ENCODE data around the gene CPEB2.

CPEB2 gene

DNA sequence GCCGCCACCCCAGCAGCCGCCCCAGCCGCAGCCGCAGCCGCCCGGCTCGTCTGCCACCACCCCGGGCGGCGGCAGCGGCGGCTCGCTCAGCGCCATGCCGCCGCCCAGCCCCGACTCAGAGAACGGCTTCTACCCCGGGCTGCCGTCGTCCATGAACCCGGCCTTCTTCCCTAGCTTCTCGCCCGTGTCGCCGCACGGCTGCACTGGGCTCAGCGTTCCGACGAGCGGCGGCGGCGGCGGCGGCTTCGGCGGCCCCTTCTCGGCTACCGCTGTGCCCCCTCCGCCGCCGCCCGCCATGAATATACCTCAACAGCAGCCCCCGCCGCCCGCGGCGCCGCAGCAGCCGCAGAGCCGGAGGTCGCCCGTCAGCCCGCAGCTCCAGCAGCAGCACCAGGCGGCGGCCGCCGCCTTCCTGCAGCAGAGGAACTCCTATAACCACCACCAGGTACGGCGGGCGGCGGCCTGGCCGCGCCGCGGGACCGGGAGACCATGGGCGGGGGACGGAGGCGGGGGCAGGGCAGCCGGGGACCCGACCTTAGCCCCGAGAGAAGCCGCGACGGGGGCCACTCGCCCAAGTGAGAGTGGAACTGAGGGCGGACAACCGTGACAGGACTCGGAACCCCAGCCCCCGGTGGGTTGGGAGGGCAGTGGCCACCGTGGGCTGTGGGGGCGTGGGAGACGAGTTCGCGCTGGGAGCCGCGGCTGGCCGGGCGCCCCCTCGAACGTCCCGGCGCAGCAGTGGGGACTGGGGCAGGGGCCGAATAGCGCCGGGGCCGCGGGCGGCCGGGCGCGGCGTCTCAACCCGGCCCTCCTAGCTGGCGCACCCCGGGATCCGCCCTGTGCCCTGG lies 1.8 kb downstream of the CPEB2 start:
- Mint-ChIP-seq H3K36me3 (peaks cover 33% of the 10 kb centered on the region), H3K4me3 (peak overlapping the region; percentile 86), H3K9me3 (no peaks in the 10 kb centered on the region), H3K4me1 (peaks cover 12% of the 10 kb centered on the region), H3K27ac (peak overlapping the region; percentile 88)
- DNase-seq (ENCODE audit: low spot score in 2 of 2) (peak; percentile 36 to 79), ATAC-seq (no peak)

DNA sequence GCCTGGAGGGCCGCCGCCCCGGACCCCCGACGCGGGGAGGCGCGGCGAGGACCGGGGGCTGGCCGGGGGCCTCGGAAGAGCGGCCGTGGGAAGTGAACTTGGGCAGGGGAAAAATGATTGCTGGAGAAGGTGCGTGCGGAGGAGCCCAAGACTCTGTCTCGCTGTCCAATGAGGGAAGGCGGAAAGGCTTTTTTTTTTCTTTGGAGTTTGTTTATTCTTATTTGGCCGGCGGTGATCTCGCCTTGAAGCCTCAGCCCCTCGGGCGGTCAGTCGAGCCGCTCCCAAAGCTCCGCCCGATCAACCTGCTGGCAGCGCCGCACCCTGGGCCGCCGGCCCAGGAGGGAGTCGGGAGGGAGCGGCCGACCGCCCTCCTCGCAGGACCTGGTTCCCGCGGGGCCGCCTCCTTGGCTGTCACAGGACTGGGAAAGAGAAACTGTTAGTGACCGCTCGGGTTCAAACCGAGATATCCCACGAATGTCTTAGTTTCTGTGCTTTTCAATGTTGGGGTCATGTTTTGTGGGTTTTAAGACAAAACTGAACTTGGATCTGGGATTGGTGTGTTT lies 2.5 kb downstream of the CPEB2 start:
- Mint-ChIP-seq H3K27ac (peak overlapping the region; percentile 88), H3K4me1 (peaks cover 19% of the 10 kb centered on the region), H3K36me3 (peaks cover 40% of the 10 kb centered on the region), H3K4me3 (peak overlapping the region; percentile 86), H3K9me3 (no peaks in the 10 kb centered on the region)
- DNase-seq (ENCODE audit: low spot score in 2 of 2) (peak; percentile 26 to 69), ATAC-seq (no peak)

DNA sequence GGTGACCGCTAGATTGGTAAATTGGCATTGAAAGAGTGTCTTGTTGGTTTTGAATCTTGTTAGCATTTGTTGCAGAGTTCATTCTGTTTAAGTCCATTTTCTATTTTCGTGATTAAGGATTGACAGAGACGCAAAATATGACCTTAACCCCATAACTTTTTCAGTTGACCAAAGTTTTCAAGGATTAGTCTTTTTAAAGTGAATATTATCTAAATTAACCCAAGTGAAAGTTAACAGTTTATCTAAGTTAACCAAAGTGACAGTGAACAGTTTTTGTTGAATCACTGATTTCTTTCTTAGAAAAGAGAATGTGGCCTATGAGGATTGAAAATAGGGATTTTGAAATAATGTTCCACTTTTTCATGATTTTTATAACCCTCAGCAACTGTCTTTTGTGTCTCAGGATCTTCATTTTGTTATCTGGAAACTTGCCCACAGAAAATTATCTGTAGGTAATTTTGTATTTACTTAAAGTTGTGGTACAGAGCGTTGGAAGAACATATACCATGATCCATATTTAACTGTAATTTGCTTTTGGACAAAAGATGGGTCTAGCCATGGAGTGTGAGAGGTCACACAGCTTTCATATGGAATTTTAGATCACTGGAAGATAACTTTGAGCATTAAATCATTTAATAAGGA lies 3.3 kb downstream of the CPEB2 start:
- H3K36me3 Mint-ChIP-seq: peaks cover 48% of the 10 kb centered on the region
- peak overlapping the region; percentile 86 for H3K4me3 Mint-ChIP-seq
- ATAC-seq (no peak), DNase-seq (ENCODE audit: low spot score in 2 of 2) (no peak)
- no peaks in the 10 kb centered on the region for H3K9me3 Mint-ChIP-seq
- peaks cover 24% of the 10 kb centered on the region for H3K4me1 Mint-ChIP-seq
- peak overlapping the region; percentile 88 for H3K27ac Mint-ChIP-seq

DNA sequence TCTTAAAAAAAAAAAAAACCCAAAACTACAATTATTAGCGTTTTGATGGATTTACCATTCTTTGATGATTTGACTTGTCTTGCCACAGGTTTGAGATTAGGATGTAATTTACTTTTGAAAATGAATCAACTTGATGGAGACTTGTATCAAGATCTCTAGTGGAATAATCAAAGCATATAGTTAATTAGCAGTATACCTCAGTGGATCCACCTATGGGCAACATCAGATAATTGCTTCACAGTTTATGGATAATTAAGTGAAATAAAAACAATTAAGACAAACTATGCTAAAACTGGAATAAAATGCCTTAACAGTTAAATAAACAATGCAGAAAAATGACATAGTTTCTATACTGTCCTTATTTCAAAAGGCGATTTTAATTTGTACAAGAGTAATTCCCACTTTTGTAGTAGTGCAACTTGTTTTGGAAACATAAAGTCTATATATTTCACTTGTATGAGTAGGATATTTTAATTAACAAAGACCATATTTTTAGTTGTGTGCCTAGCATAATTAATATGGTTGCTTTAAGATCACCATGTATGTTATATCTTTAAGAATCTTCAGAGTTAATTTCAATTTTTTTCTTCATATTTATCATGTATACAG lies 4.2 kb downstream of the CPEB2 start:
- H3K9me3 Mint-ChIP-seq: no peaks in the 10 kb centered on the region
- no peak for DNase-seq (ENCODE audit: low spot score in 2 of 2)

DNA sequence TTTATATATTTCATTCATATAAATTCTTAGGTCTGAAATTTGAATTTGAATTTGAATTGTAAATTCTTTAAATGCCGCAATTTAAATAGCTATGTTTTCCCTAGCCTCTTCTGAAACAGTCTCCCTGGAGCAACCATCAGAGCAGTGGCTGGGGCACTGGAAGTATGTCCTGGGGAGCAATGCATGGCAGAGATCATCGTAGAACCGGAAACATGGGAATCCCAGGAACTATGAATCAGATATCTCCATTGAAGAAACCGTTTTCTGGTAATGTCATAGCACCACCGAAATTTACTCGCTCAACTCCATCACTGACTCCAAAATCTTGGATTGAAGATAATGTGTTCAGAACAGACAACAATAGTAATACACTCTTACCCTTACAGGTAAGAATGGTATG lies 4.9 kb downstream of the CPEB2 start:
- peaks cover 57% of the 10 kb centered on the region for H3K36me3 Mint-ChIP-seq
- DNase-seq (ENCODE audit: low spot score in 2 of 2): no peak

More for the DNA sequence above, 4.2 kb downstream of the CPEB2 start:
- peaks cover 53% of the 10 kb centered on the region for H3K36me3 Mint-ChIP-seq
- peaks cover 24% of the 10 kb centered on the region for H3K4me1 Mint-ChIP-seq
- H3K4me3 Mint-ChIP-seq: peak overlapping the region; percentile 86
- H3K27ac Mint-ChIP-seq: no peak overlapping the region
- ATAC-seq: no peak

DNA sequence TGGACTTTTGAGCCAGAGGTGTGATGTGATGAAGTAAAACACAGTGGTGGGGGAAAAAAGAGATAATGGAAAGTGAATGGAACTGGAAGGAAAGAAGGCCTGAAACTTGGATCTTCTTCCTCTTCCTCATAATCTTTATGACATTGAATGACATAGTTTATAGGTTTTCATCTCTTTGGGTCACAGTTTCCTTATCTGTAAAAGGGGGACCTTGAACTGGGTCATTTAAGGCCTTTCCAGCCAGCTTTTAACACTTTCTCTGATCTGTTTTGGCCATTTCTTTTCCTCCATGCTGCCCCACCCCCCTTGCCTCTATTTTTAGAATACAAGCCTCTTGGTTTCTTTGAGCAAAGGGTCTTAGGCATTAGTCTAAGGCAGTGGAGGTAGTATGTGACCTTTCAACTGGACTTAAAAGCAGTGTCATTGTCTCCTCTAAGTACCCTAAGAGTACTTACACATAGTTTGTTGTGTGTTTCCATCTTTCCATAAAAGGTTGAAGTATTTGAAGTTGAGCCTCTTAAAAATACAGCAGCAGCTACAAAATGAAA lies 7.8 kb downstream of the CPEB2 start:
- H3K27ac Mint-ChIP-seq: no peak overlapping the region
- peaks cover 63% of the 10 kb centered on the region for H3K36me3 Mint-ChIP-seq
- peaks cover 23% of the 10 kb centered on the region for H3K4me1 Mint-ChIP-seq
- no peaks in the 10 kb centered on the region for H3K9me3 Mint-ChIP-seq
- no peak for DNase-seq (ENCODE audit: low spot score in 2 of 2)
- ATAC-seq: no peak
- no peak overlapping the region for H3K4me3 Mint-ChIP-seq

More for the DNA sequence above, 4.9 kb downstream of the CPEB2 start:
- Mint-ChIP-seq H3K9me3 (no peaks in the 10 kb centered on the region), H3K4me1 (peaks cover 24% of the 10 kb centered on the region), H3K4me3 (no peak overlapping the region), H3K27ac (no peak overlapping the region)
- ATAC-seq: no peak

DNA sequence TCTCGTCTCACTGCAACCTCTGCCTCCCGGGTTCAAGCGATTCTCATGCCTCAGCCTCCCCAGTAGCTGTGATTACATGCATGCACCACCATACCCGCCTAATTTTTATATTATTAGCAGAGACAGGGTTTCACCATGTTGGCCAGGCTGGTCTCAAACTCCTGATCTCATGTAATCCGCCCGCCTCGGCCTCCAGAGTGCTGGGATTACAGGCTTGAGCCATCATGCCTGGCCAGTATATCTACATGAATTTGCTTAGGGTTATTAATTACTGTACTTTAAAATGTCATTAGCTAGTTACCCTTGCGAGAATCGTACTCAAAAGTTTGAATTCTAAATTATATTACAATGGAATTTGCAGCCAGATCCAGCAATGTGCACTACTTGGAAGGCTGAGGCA lies 8.9 kb downstream of the CPEB2 start:
- H3K36me3 Mint-ChIP-seq: peaks cover 67% of the 10 kb centered on the region
- H3K4me3 Mint-ChIP-seq: no peak overlapping the region
- peaks cover 13% of the 10 kb centered on the region for H3K4me1 Mint-ChIP-seq

DNA sequence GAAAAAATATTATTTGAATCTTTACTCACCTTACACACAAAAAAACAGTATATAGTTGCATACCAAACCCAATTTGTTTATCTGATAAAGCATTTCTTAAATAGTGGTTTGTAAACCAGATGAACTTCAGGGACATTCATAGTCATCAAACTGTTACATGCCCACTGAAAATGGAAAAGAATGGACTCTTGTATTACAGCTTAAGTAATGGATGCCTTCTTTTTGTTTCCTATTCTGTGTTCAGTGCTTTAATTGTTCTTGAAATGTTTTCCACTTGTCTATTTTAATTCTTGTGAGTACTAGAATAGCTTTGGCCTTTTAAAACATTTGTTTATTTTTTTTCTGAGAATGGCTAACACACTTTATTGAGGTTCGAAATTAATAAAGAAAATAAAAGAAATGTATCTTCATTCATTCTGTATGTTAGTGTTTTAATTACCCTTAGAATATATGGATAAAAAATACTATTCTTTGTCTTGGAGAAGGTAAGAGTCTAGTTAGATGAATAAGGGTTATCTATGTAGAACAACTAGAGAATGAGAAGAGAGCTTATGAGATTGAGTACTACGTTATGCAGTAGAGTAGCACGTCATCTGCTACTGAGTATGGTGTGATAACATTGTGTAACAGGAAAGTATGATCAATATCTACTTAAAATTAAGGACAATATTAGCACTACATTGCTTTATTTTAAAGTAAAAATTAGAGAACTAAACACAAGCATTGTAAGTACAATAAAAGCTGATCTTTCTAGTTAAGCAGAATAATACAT lies 9.9 kb downstream of the CPEB2 start:
- Mint-ChIP-seq H3K9me3 (no peaks in the 10 kb centered on the region), H3K4me1 (peaks cover 12% of the 10 kb centered on the region), H3K36me3 (peaks cover 64% of the 10 kb centered on the region), H3K27ac (no peak overlapping the region), H3K4me3 (no peak overlapping the region)
- ATAC-seq: no peak
- no peak for DNase-seq (ENCODE audit: low spot score in 2 of 2)

More for the DNA sequence above, 8.9 kb downstream of the CPEB2 start:
- no peak for DNase-seq (ENCODE audit: low spot score in 2 of 2)
- Mint-ChIP-seq H3K27ac (no peak overlapping the region), H3K9me3 (no peaks in the 10 kb centered on the region)
- no peak for ATAC-seq

DNA sequence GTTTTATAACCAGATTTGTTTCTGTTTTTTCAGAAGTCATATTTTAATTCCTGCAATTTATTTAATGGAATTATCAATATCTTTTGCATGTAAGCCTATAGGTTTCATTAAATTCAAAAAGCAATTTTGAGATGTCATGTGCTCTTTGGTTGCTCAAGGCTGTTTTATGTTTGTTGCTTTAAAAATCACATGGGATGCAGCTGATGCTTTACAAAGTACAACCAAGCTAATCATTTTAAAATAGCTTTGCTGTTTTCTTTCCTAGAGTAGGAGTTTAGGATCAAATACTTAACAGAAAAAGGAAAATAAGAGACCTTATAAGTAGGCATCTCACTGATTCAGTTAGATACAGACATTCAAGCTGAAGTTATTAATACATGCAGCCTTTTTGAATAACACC lies 11.3 kb downstream of the CPEB2 start:
- no peaks in the 10 kb centered on the region for H3K9me3 Mint-ChIP-seq
- H3K4me3 Mint-ChIP-seq: no peak overlapping the region
- no peak for ATAC-seq
- peaks cover 17% of the 10 kb centered on the region for H3K4me1 Mint-ChIP-seq
- peaks cover 66% of the 10 kb centered on the region for H3K36me3 Mint-ChIP-seq
- no peak overlapping the region for H3K27ac Mint-ChIP-seq
- DNase-seq (ENCODE audit: low spot score in 2 of 2): no peak

DNA sequence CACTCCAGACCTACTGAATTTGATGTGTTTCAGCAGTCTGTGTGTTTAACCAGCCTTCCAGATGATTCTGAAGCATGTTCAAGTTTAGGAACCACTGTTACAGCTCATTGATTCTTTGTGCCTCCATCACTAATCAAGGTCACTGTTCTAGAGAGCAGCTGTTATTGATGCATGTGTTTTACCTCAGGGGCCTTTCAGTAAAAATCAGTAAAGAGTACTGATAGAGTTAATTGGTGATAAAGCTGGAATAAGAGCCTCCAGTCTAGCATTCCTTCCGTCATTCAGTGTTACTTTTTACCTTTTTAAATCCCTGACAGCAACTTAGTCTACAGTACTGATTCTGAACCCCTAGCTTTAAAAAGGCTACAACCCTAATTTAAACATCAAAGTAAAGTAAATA lies 12.9 kb downstream of the CPEB2 start:
- Mint-ChIP-seq H3K4me1 (peaks cover 21% of the 10 kb centered on the region), H3K27ac (no peak overlapping the region), H3K9me3 (no peaks in the 10 kb centered on the region), H3K4me3 (no peak overlapping the region), H3K36me3 (peaks cover 64% of the 10 kb centered on the region)
- ATAC-seq (no peak), DNase-seq (ENCODE audit: low spot score in 2 of 2) (no peak)

DNA sequence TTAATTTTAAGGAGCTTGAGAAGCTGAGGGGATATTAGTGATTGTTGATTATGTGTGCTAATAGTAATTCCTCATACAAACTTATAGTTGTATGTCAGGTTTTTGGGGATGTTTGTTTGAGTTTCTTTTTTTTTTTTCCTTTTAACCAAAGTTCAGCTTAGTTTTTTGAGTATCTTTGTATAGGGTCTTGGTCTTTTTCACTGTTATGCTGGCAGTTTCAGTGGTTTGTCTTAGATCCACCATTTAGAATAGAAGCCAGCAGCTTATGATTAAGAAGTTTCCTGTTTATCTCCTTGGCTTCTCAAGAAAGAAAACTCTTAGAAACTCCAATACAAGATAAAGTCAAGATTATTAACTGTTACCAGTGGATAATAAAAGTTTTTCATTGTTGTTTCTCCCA lies 16.1 kb downstream of the CPEB2 start:
- peak overlapping the region; percentile 67 for H3K27ac Mint-ChIP-seq
- DNase-seq (ENCODE audit: low spot score in 2 of 2): no peak
- H3K36me3 Mint-ChIP-seq: peaks cover 38% of the 10 kb centered on the region
- peak overlapping the region; percentile 35 for H3K4me3 Mint-ChIP-seq
- H3K4me1 Mint-ChIP-seq: peaks cover 40% of the 10 kb centered on the region
- no peaks in the 10 kb centered on the region for H3K9me3 Mint-ChIP-seq
- ATAC-seq: peak; percentile 53

DNA sequence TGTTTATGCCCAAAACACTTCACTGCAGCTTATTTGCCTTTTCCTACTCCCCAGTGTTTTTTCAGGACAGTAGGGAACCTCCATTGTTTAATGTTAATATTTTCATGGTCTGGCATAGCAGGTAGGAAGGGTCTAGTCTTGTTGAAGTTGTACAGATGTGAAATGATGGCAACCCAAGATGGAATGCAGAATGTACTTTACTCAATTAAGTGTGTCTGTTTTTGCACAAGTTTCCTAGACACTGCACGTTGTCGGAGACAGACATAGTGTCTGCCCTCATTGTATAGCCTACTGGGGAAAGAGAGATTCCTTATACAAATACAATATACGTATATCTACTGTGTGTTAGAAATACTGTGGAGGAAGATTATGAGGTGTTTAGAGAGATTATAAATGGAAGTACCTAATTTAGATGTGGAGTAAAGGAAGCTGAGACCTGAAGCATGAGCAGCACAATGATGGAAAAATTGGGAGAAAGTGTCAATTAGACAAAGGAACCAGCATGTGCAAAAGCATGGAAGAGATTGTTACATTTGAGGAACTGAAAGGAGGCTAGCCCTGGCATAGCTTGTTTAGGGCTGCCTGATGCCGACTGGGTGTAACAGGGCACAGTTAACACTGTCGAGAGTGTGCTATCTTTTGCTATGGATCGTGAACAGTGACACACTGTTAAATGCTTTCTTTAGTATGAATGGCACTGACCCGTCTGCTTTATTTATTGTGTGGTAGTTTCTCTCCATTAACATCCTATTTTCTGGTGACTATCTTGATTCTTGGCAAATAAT lies 18.4 kb downstream of the CPEB2 start:
- peaks cover 43% of the 10 kb centered on the region for H3K36me3 Mint-ChIP-seq
- H3K9me3 Mint-ChIP-seq: no peaks in the 10 kb centered on the region
- peaks cover 46% of the 10 kb centered on the region for H3K4me1 Mint-ChIP-seq

DNA sequence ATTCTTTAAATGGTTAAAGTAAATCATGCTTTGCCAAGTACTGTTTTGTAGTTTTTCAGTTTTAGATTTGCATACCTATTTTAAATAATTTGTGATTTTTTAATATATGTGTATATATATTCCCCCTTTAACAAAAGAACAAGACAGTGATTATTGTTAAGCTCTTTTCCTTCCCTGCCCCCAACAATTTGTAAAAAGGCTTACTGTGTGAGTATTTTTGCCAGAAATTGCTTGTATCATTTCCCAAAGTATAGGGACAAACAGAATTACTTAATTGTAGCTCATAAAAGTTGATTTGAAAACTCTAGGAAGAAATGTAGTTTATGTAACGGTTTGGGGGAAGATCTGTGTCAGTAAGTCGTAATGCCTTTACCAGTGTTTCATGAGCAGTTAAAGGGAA lies 19.0 kb downstream of the CPEB2 start:
- Mint-ChIP-seq H3K4me1 (peaks cover 46% of the 10 kb centered on the region), H3K4me3 (no peak overlapping the region), H3K36me3 (peaks cover 44% of the 10 kb centered on the region), H3K27ac (peak overlapping the region; percentile 11), H3K9me3 (no peaks in the 10 kb centered on the region)
- DNase-seq (ENCODE audit: low spot score in 2 of 2) (no peak), ATAC-seq (no peak)

More for the DNA sequence above, 18.4 kb downstream of the CPEB2 start:
- ATAC-seq (no peak), DNase-seq (ENCODE audit: low spot score in 2 of 2) (no peak)
- Mint-ChIP-seq H3K4me3 (no peak overlapping the region), H3K27ac (no peak overlapping the region)

DNA sequence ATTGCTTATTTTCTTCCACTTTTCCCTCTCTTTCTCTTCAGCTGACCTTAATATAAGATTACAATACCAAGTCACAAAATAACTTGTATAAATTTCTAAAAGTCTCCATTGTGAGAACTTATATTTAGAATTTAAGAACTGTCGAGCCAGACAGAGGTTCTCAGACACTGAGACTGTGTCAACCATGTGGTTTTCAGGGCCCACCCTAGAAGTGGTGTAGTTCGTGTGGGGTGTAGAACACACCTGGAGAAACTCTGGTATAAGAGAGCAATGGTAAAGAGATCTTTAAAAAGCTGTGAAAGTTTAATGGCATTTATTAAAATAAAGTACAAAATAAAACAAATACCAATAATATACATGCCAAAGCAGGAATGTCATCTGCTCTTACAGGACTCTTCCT lies 19.7 kb downstream of the CPEB2 start:
- H3K4me3 Mint-ChIP-seq: no peak overlapping the region
- ATAC-seq: no peak

More for the DNA sequence above, 19.7 kb downstream of the CPEB2 start:
- Mint-ChIP-seq H3K27ac (peak overlapping the region; percentile 11), H3K36me3 (peaks cover 44% of the 10 kb centered on the region), H3K4me1 (peaks cover 46% of the 10 kb centered on the region), H3K9me3 (no peaks in the 10 kb centered on the region)
- DNase-seq (ENCODE audit: low spot score in 2 of 2): no peak

Measured in stimulated activated effector memory CD8-positive, alpha-beta T cell treated with anti-CD3 and anti-CD28 coated beads, Interleukin-12 subunit alpha, Interleukin-12 subunit beta, amount 100 ng/mL, for 72 hours (primary cell).